Gastrocnemius medialis (tissue), 4 donors: ENCODE data around the gene ALPP. TPM values are rescaled to one million over a fixed set of nuclear protein-coding genes. Genes with fewer than 3 reads are reported as not detected.
A peak's percentile ranks its signal among the peaks of the same experiment; 100 is the strongest.
"Not testable (repeated sequence)": the region's sequence is repeated elsewhere in the genome, so short reads cannot be mapped to it uniquely, and the experiment has no call there.

Source experiments
- ATAC-seq, 2 donors: fragments of 150-250 bp; one replicate each; pipeline ENCODE4 v1.9.1; 2016
- DNase-seq, 2 donors: peaks; one replicate each; pipeline ENCODE4 v3.0.0-alpha.2; 2019
- H3K27ac ChIP-seq, 4 donors: fragments of 200-600 bp; sonication (generic); 1 replicate in 1 of 4; 2 replicates in 3 of 4; pipeline ENCODE4 v1.5.1; 2016 to 2018; ENCODE audit warnings: mild to moderate bottlenecking in 2 of 4, moderate library complexity in 1 of 4
- H3K27me3 ChIP-seq, 3 donors: fragments of 200-600 bp; sonication (generic) in 2 of 3; 1 replicate in 1 of 3; 2 replicates in 2 of 3; pipeline versions ENCODE4 v1.5.1 to v1.6.0; 2016 to 2019; ENCODE audit warnings: mild to moderate bottlenecking in 1 of 3, moderate library complexity in 1 of 3
- H3K36me3 ChIP-seq, 2 donors: fragments of 200-600 bp; sonication (generic) in 1 of 2; one replicate each; pipeline ENCODE4 v1.5.1; 2017 to 2018
- H3K4me1 ChIP-seq, 2 donors: fragments of 200-600 bp; sonication (generic) in 1 of 2; one replicate each; pipeline ENCODE4 v1.5.1; 2016 to 2017; ENCODE audit warnings: mild to moderate bottlenecking in 2 of 2
- H3K4me3 ChIP-seq, 4 donors: fragments of 200-600 bp; sonication (generic) in 3 of 4; 1 replicate in 1 of 4; 2 replicates in 3 of 4; pipeline ENCODE4 v1.5.1; 2016 to 2019; ENCODE audit warnings: mild to moderate bottlenecking in 2 of 4
- H3K9me3 ChIP-seq, 3 donors: fragments of 200-600 bp; sonication (generic) in 2 of 3; 1 replicate in 1 of 3; 2 replicates in 2 of 3; pipeline ENCODE4 v1.5.1; 2016 to 2019
- CTCF ChIP-seq, 5 experiments: fragments of 450-650 bp in 3 of 5; fragments of 200-600 bp in 2 of 5; sonication (generic) in 2 of 5; IDR thresholded peaks in 4 of 5; conservative IDR thresholded peaks in 1 of 5; 1 replicate in 4 of 5; 2 replicates in 1 of 5; pipeline ENCODE4 v1.5.1; 2016 to 2019; ENCODE audit warnings: antibody characterized with exemption in 5 of 5, mild to moderate bottlenecking in 3 of 5, moderate library complexity in 3 of 5
- POLR2A ChIP-seq, 2 donors: fragments of 450-650 bp; IDR thresholded peaks; one replicate each; pipeline ENCODE4 v1.6.1; 2017; ENCODE audit warnings: antibody characterized with exemption in 2 of 2, mild to moderate bottlenecking in 2 of 2, moderate library complexity in 2 of 2
- in situ Hi-C, 4 donors: fragments of 200-750 bp; cut with MboI; loops; one replicate each; pipeline versions ENCODE4 v1.15.0 to v1.8.0; 2017; ENCODE audit warnings: low sequenced_read_pairs in 4 of 4
- intact Hi-C: fragments of 100-400 bp; cut with DNase I; formaldehyde crosslinking; loops from one replicate; pipeline ENCODE4 v1.15.1; 2023; ENCODE audit warnings: low total_unique reads
- total RNA-seq, 4 donors: library from RNA; depleted of rRNA; stranded (reverse); fragments of >200 nt; gene quantifications; one replicate each; pipeline versions ENCODE4 v1.1.0 to v1.2.3, GENCODE V29; 2016

Gene ALPP
- total RNA-seq, 4 donors from 2014 or later, result not detected

GRCh38 chr2:232332940-232333259, 45.7 kb upstream of the ALPP start:
- Histone ChIP-seq H3K4me1 (no peaks in the 10 kb centered on the region), H3K27ac (no peak overlapping the region), H3K27me3 (no peaks in the 10 kb centered on the region), H3K36me3 (no peaks in the 10 kb centered on the region), H3K9me3 (no peaks in the 10 kb centered on the region), H3K4me3 (no peak overlapping the region)
- no peak for ATAC-seq
- no peak for TF ChIP-seq CTCF (IDR thresholded peaks at IDR 0.05 in 4 of 5, conservative IDR thresholded peaks at IDR 0.05 in 1 of 5)
- no peak for TF ChIP-seq POLR2A (IDR thresholded peaks at IDR 0.05)
- DNase-seq, result no peak
- in situ Hi-C loops, result no loop called here
- intact Hi-C loops, result no loop called here

DNA sequence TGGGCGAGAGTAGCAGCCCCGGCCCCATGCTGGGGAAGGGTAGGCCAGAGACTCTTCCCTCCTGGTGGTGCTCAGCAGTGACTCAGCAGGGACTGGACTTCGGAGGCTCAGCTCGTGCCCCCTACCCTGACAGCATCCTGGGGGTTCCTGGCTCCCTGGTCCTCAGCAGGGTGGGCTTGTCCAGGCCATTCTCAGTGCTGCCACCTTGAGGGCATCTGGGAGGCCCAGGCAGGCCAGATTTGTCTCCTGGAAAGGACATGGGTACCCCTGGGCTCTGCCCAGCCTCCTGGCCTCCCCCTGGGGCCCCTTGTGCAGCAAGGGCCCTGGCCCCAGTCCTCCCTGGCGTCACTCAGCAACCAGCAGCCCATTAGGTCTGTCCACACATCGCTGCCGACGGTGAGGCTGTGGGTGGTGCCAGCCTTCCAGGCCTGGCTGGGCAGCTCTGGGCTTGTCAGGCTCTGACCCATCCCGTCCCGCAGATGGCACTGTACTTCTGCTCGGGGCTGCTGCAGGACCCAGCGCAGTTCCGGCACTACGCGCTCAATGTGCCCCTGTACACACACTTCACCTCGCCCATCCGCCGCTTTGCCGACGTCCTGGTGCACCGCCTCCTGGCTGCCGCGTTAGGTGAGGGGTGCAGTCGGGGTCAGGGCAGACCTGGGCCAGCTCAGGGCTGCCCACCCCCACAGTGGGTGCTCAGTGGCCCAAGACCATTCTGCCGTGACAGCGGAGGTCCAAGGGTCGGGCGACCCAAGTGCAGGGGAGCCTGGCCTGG, 45.0 kb upstream of the ALPP start:
- TF ChIP-seq POLR2A (IDR thresholded peaks at IDR 0.05), result no peak
- no peak for TF ChIP-seq CTCF (IDR thresholded peaks at IDR 0.05 in 4 of 5, conservative IDR thresholded peaks at IDR 0.05 in 1 of 5)
- no peak for ATAC-seq
- Histone ChIP-seq H3K27me3 (no peaks in the 10 kb centered on the region), H3K9me3 (no peaks in the 10 kb centered on the region), H3K4me3 (no peak overlapping the region), H3K27ac (no peak overlapping the region), H3K4me1 (no peaks in the 10 kb centered on the region), H3K36me3 (no peaks in the 10 kb centered on the region)
- intact Hi-C loops, result no loop called here
- DNase-seq, result peak in 1 of 2 donors; percentile 10
- in situ Hi-C loops, result no loop called here

DNA sequence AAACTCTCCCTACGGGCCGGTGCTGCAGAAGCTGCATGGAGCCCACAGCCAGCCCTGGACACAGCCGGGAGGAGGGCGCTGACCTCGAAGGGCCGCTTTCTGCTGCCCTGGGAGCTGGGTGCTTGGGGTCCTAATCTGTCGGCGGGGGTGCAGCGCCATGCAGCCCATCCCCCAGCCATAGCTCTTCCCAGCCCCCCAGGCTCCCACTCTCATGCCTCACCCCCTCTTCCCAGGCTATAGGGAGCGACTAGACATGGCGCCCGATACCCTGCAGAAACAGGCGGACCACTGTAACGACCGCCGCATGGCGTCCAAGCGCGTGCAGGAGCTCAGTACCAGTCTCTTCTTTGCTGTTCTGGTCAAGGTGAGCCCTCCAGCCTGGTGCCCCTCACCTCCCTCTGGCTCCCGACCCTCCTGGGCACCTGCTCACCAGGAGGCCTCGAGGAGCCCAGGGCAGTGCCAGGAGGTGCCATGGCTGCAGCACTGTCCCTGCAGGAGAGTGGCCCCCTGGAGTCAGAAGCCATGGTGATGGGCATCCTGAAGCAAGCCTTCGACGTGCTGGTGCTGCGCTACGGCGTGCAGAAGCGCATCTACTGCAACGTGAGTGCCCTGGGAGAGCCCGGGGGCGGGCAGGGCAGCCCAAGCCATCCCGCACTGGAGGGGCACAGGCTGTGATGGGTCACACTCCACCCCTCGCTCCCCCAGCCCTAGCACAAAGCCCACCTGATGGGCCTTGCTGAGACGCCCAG, 44.2 kb upstream of the ALPP start:
- ATAC-seq, H3K27ac ChIP-seq, H3K36me3 ChIP-seq, DNase-seq, H3K9me3 ChIP-seq, H3K27me3 ChIP-seq, H3K4me3 ChIP-seq, in situ Hi-C loops, intact Hi-C loops, H3K4me1 ChIP-seq: not testable (repeated sequence)

GRCh38 chr2:232334885-232335205, 43.7 kb upstream of the ALPP start:
- DNase-seq, H3K9me3 ChIP-seq, in situ Hi-C loops, ATAC-seq, H3K36me3 ChIP-seq, H3K27ac ChIP-seq, intact Hi-C loops, H3K27me3 ChIP-seq, H3K4me3 ChIP-seq, H3K4me1 ChIP-seq: not testable (repeated sequence)

GRCh38 chr2:232335206-232335858, 43.2 kb upstream of the ALPP start:
- intact Hi-C loops, in situ Hi-C loops, H3K4me1 ChIP-seq, H3K36me3 ChIP-seq, H3K9me3 ChIP-seq, H3K4me3 ChIP-seq, H3K27me3 ChIP-seq, H3K27ac ChIP-seq: not testable (repeated sequence)
- TF ChIP-seq CTCF (IDR thresholded peaks at IDR 0.05 in 4 of 5, conservative IDR thresholded peaks at IDR 0.05 in 1 of 5), result peak in 4 of 5 experiments; percentile 30 to 69 (median 46)
- DNase-seq (peak in 1 of 2 donors; percentile 9), ATAC-seq (peak; percentile 33 to 36)
